ENCODE results near the gene CNTNAP2.

- TF ChIP-seq, protein P1, sequence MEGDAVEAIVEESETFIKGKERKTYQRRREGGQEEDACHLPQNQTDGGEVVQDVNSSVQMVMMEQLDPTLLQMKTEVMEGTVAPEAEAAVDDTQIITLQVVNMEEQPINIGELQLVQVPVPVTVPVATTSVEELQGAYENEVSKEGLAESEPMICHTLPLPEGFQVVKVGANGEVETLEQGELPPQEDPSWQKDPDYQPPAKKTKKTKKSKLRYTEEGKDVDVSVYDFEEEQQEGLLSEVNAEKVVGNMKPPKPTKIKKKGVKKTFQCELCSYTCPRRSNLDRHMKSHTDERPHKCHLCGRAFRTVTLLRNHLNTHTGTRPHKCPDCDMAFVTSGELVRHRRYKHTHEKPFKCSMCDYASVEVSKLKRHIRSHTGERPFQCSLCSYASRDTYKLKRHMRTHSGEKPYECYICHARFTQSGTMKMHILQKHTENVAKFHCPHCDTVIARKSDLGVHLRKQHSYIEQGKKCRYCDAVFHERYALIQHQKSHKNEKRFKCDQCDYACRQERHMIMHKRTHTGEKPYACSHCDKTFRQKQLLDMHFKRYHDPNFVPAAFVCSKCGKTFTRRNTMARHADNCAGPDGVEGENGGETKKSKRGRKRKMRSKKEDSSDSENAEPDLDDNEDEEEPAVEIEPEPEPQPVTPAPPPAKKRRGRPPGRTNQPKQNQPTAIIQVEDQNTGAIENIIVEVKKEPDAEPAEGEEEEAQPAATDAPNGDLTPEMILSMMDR (conservative IDR thresholded peaks at IDR 0.05) = no peak
- TF ChIP-seq ZFX (IDR thresholded peaks at IDR 0.05) = no peak
Measured at GRCh38 chr7:147048864-147049263, 932.3 kb downstream of the CNTNAP2 start.

Data from C4-2B (cell line).